ENCODE data around the gene SETD6.
"Not testable (repeated sequence)": the region's sequence is repeated elsewhere in the genome, so short reads cannot be mapped to it uniquely, and the experiment has no call there.

GRCh38 chr16:58565697-58566096, 50.4 kb downstream of the SETD6 start:
- TF ChIP-seq POLR2A, POLR2AphosphoS5 (IDR thresholded peaks at IDR 0.05; ENCODE audit: low read depth, low read length): not testable (repeated sequence)

Measured in GM12891 (cell line).